SK-N-SH treated with all-trans-retinoic acid at 6 μM for 48 hours (cell line): Measurements from ENCODE around the gene BNC2.

ENCODE experiments used
- ATAC-seq: fragments of 200-7000 bp; cut with Tn5 transposase; 3 replicates; pipeline ENCODE4 v1.9.1; 2020; ENCODE audit warnings: mild to moderate bottlenecking, moderate library complexity
- ARNTL ChIP-seq: fragments of 450-650 bp; formaldehyde crosslinking; IDR thresholded peaks from 2 replicates; pipeline ENCODE4 v1.5.0; 2020; ENCODE audit warnings: low read depth, mild to moderate bottlenecking, moderate library complexity, borderline replicate concordance
- BACH2 ChIP-seq: fragments of 250-450 bp; sonication (Bioruptor Pico); IDR thresholded peaks from 2 replicates; pipeline ENCODE4 v1.9.0; 2021; ENCODE audit warnings: mild to moderate bottlenecking, borderline replicate concordance
- CSDC2 ChIP-seq: fragments of 250-450 bp; sonication (Bioruptor Pico); IDR thresholded peaks from 2 replicates; pipeline ENCODE4 v1.5.0; 2020; ENCODE audit warnings: mild to moderate bottlenecking, moderate library complexity
- ESRRG ChIP-seq: fragments of 250-450 bp; sonication (Bioruptor Pico); IDR thresholded peaks from 2 replicates; pipeline ENCODE4 v1.6.1; 2021; ENCODE audit warnings: mild to moderate bottlenecking
- GLIS3 ChIP-seq: fragments of 250-450 bp; sonication (Bioruptor Pico); IDR thresholded peaks from 2 replicates; pipeline ENCODE4 v1.5.0; 2020; ENCODE audit warnings: mild to moderate bottlenecking, moderate library complexity
- ISL1 ChIP-seq: fragments of 250-450 bp; sonication (Bioruptor Pico); IDR thresholded peaks from 2 replicates; pipeline ENCODE4 v2.1.2; 2022; ENCODE audit warnings: mild to moderate bottlenecking, moderate library complexity
- OSR1 ChIP-seq: fragments of 250-450 bp; sonication (Bioruptor Pico); IDR thresholded peaks from 2 replicates; pipeline ENCODE4 v1.8.0; 2022; ENCODE audit warnings: moderate library complexity, mild to moderate bottlenecking, inconsistent platforms
- PPARA ChIP-seq: fragments of 250-450 bp; sonication (Bioruptor Pico); IDR thresholded peaks from 2 replicates; pipeline ENCODE4 v1.5.0; 2020; ENCODE audit warnings: mild to moderate bottlenecking, borderline replicate concordance
- RARB ChIP-seq: fragments of 250-450 bp; sonication (Bioruptor Pico); IDR thresholded peaks from 2 replicates; pipeline ENCODE4 v1.8.0; 2021; ENCODE audit warnings: mild to moderate bottlenecking, moderate library complexity
- SNAI2 ChIP-seq: fragments of 250-450 bp; sonication (Bioruptor Pico); IDR thresholded peaks from 2 replicates; pipeline ENCODE4 v1.5.0; 2020; ENCODE audit warnings: mild to moderate bottlenecking, moderate library complexity
- TCF4 ChIP-seq: fragments of 250-450 bp; sonication (Bioruptor Pico); IDR thresholded peaks from 2 replicates; pipeline ENCODE4 v1.8.0; 2021; ENCODE audit warnings: mild to moderate bottlenecking, moderate library complexity, borderline replicate concordance
- TOX ChIP-seq: fragments of 250-450 bp; sonication (Bioruptor Pico); IDR thresholded peaks from 2 replicates; pipeline ENCODE4 v1.8.0; 2021; ENCODE audit warnings: mild to moderate bottlenecking, moderate library complexity, borderline replicate concordance
- ZFP3 ChIP-seq: fragments of 250-450 bp; sonication (Bioruptor Pico); IDR thresholded peaks from 2 replicates; pipeline ENCODE4 v1.5.0; 2020; ENCODE audit warnings: mild to moderate bottlenecking, moderate library complexity
- ZFP30 ChIP-seq: fragments of 450-650 bp; formaldehyde crosslinking; IDR thresholded peaks from 2 replicates; pipeline ENCODE4 v1.5.0; 2022; ENCODE audit warnings: mild to moderate bottlenecking, moderate library complexity
- ZNF565 ChIP-seq: fragments of 450-650 bp; formaldehyde crosslinking; conservative IDR thresholded peaks from 2 replicates; pipeline ENCODE4 v1.5.0; 2020; ENCODE audit warnings: low read depth, mild to moderate bottlenecking, moderate library complexity
- ZNF70 ChIP-seq: fragments of 450-650 bp; formaldehyde crosslinking; IDR thresholded peaks from 2 replicates; pipeline ENCODE4 v1.5.0; 2020; ENCODE audit warnings: mild to moderate bottlenecking, moderate library complexity
- ZNF8 ChIP-seq: fragments of 450-650 bp; formaldehyde crosslinking; IDR thresholded peaks from 2 replicates; pipeline ENCODE4 v1.5.0; 2020; ENCODE audit warnings: mild to moderate bottlenecking, moderate library complexity
- TF ChIP-seq, protein P1 (sequence below): fragments of 250-450 bp; sonication (Bioruptor Pico); IDR thresholded peaks from 2 replicates; pipeline ENCODE4 v1.5.1; 2020; ENCODE audit warnings: low read depth, mild to moderate bottlenecking, moderate library complexity
- TF ChIP-seq, protein P2 (sequence below): fragments of 250-450 bp; sonication (Bioruptor Pico); IDR thresholded peaks from 2 replicates; pipeline ENCODE4 v1.8.0; 2020; ENCODE audit warnings: mild to moderate bottlenecking, moderate library complexity, borderline replicate concordance
- TF ChIP-seq, protein P3 (sequence below): fragments of 250-450 bp; sonication (Bioruptor Pico); IDR thresholded peaks from 2 replicates; pipeline ENCODE4 v1.5.0; 2020; ENCODE audit warnings: mild to moderate bottlenecking, moderate library complexity
- TF ChIP-seq, protein P4 (sequence below): fragments of 250-450 bp; sonication (Bioruptor Pico); IDR thresholded peaks from 2 replicates; pipeline ENCODE4 v1.5.1; 2021; ENCODE audit warnings: mild to moderate bottlenecking, moderate library complexity
- TF ChIP-seq, protein P5 (sequence below): fragments of 250-450 bp; sonication (Bioruptor Pico); IDR thresholded peaks from 2 replicates; pipeline ENCODE4 v1.8.0; 2021; ENCODE audit warnings: low read depth, mild to moderate bottlenecking, moderate library complexity, borderline replicate concordance

The BNC2 gene

DNA sequence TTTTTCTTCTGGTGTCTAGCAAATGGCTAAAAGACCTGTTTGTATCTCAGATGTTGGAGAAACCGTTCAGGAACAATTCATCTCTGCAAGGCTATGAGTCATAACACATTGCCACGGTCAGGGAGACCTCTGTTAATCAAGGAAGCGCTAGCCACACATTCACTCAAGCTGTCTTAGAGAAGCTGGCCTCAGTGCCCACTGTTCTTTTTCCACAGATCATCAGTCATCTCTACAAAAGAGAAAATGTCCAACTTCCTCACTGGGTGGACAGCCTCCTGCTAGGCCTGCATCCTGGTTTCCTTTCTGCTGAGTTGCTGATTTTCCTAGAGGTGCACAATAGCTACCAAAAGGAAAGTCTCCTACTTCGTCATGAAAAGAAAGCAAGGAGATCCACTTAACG is 360.5 kb downstream of the BNC2 start:
- no peak for TF ChIP-seq CSDC2 (CRISPR knock-in tag)
- peak; percentile 81 for ATAC-seq

DNA sequence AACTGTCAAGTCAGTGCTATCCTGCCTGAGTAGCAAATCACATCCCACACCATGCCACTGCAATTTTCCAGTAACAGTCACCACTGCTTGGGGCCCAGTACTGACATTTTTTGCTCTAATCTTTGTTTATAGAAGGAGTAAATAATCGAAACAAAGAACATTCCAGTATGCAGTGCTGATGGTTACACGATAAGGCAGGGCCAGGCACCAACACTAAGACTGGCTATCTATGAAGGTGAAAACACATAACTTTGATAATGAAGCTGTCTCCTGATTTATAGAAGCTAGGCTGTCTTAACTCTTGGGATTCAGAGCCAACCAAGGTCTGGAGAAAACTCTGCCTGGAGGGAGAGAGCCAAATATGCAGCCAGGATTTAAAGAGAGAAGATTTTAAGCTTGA is 365.3 kb downstream of the BNC2 start:
- ATAC-seq: peak; percentile 57
- TF ChIP-seq, protein P1, sequence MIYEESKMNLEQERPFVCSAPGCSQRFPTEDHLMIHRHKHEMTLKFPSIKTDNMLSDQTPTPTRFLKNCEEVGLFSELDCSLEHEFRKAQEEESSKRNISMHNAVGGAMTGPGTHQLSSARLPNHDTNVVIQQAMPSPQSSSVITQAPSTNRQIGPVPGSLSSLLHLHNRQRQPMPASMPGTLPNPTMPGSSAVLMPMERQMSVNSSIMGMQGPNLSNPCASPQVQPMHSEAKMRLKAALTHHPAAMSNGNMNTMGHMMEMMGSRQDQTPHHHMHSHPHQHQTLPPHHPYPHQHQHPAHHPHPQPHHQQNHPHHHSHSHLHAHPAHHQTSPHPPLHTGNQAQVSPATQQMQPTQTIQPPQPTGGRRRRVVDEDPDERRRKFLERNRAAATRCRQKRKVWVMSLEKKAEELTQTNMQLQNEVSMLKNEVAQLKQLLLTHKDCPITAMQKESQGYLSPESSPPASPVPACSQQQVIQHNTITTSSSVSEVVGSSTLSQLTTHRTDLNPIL (CRISPR knock-in tag): no peak
- TF ChIP-seq PPARA (CRISPR knock-in tag): no peak
- peak; percentile 72 for TF ChIP-seq ISL1 (CRISPR knock-in tag)
- no peak for TF ChIP-seq ZNF8 (CRISPR knock-in tag)
- TF ChIP-seq, protein P2, sequence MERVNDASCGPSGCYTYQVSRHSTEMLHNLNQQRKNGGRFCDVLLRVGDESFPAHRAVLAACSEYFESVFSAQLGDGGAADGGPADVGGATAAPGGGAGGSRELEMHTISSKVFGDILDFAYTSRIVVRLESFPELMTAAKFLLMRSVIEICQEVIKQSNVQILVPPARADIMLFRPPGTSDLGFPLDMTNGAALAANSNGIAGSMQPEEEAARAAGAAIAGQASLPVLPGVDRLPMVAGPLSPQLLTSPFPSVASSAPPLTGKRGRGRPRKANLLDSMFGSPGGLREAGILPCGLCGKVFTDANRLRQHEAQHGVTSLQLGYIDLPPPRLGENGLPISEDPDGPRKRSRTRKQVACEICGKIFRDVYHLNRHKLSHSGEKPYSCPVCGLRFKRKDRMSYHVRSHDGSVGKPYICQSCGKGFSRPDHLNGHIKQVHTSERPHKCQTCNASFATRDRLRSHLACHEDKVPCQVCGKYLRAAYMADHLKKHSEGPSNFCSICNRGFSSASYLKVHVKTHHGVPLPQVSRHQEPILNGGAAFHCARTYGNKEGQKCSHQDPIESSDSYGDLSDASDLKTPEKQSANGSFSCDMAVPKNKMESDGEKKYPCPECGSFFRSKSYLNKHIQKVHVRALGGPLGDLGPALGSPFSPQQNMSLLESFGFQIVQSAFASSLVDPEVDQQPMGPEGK (CRISPR knock-in tag): no peak
- no peak for TF ChIP-seq SNAI2 (CRISPR knock-in tag)
- TF ChIP-seq, all 23 proteins: peak for 1

DNA sequence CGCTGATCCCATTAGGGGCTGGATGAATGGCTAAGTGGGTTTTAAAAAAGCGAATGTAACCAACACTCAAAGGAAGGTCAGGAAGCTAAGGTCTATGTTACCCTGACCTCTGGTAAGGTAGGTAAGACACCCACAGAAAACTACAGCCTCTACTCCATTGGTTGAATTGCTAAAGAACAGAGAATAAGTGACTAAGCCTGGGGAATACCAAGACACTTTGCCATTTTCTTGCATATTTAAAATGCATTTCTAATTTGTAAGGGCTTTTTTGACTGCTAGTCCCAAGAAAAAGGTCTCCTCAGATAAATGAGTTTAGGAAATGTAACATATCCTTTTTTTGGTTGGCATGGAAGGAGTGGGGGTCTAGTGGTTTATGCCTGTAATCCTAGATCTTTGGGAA is 368.7 kb downstream of the BNC2 start:
- TF ChIP-seq ARNTL (no peak), RARB (no peak), ZNF70 (CRISPR knock-in tag) (no peak), ZFP3 (no peak), OSR1 (CRISPR knock-in tag) (no peak), ZFP30 (CRISPR knock-in tag) (no peak), TOX (no peak), BACH2 (CRISPR knock-in tag) (no peak), ZNF565 (CRISPR knock-in tag) (no peak), PPARA (CRISPR knock-in tag) (no peak), CSDC2 (CRISPR knock-in tag) (no peak), ISL1 (CRISPR knock-in tag) (no peak), ZNF8 (CRISPR knock-in tag) (no peak), ESRRG (no peak)
- TF ChIP-seq, protein P1 (CRISPR knock-in tag): no peak
- TF ChIP-seq, protein P3, sequence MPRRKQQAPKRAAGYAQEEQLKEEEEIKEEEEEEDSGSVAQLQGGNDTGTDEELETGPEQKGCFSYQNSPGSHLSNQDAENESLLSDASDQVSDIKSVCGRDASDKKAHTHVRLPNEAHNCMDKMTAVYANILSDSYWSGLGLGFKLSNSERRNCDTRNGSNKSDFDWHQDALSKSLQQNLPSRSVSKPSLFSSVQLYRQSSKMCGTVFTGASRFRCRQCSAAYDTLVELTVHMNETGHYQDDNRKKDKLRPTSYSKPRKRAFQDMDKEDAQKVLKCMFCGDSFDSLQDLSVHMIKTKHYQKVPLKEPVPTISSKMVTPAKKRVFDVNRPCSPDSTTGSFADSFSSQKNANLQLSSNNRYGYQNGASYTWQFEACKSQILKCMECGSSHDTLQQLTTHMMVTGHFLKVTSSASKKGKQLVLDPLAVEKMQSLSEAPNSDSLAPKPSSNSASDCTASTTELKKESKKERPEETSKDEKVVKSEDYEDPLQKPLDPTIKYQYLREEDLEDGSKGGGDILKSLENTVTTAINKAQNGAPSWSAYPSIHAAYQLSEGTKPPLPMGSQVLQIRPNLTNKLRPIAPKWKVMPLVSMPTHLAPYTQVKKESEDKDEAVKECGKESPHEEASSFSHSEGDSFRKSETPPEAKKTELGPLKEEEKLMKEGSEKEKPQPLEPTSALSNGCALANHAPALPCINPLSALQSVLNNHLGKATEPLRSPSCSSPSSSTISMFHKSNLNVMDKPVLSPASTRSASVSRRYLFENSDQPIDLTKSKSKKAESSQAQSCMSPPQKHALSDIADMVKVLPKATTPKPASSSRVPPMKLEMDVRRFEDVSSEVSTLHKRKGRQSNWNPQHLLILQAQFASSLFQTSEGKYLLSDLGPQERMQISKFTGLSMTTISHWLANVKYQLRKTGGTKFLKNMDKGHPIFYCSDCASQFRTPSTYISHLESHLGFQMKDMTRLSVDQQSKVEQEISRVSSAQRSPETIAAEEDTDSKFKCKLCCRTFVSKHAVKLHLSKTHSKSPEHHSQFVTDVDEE (CRISPR knock-in tag): no peak
- ATAC-seq: peak; percentile 6; the same call in 1 of the 3 replicates

DNA sequence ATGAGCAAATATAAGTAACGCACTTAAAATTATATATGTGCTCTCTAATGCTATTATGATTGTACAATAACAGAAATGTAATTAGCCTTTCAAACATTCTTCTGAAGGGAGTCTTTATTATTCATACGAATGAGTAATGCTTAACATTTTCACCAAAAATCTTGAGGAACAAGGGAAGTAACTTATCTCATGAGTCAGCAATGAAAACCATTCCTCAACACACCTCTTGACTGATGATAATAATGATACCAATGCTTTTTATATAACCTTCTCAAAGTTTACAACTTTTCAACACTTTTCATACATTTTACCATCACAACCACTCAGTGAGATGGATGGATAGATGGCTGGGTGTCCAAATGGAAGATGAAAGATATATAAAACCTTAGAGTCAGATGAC is 369.3 kb downstream of the BNC2 start:
- ATAC-seq: peak; percentile 54; the same call in 2 of the 3 replicates
- TF ChIP-seq ISL1 (CRISPR knock-in tag) (peak; percentile 83), ARNTL (no peak)
- TF ChIP-seq, protein P4, sequence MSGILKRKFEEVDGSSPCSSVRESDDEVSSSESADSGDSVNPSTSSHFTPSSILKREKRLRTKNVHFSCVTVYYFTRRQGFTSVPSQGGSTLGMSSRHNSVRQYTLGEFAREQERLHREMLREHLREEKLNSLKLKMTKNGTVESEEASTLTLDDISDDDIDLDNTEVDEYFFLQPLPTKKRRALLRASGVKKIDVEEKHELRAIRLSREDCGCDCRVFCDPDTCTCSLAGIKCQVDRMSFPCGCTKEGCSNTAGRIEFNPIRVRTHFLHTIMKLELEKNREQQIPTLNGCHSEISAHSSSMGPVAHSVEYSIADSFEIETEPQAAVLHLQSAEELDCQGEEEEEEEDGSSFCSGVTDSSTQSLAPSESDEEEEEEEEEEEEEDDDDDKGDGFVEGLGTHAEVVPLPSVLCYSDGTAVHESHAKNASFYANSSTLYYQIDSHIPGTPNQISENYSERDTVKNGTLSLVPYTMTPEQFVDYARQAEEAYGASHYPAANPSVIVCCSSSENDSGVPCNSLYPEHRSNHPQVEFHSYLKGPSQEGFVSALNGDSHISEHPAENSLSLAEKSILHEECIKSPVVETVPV (CRISPR knock-in tag): no peak

DNA sequence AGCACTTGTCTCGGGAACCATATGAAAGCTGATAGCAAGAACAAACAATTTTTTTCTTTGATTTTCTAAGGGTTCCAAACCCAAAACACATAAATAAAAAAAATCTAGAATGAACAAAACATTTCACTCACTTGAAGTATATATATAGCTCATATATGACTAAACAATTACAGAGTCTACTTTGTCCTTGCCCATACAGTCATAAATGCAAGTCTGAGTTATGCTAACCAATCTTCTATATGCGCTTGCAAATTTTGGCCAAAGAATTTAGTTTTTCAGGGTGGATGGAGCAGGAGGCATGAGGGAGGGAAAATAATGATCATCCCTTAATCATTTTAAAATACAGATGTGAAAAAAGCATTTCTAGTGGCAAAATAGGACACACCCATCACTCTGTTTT is 370.1 kb downstream of the BNC2 start:
- peak; percentile 20; the same call in 1 of the 3 replicates for ATAC-seq
- TF ChIP-seq, protein P5, sequence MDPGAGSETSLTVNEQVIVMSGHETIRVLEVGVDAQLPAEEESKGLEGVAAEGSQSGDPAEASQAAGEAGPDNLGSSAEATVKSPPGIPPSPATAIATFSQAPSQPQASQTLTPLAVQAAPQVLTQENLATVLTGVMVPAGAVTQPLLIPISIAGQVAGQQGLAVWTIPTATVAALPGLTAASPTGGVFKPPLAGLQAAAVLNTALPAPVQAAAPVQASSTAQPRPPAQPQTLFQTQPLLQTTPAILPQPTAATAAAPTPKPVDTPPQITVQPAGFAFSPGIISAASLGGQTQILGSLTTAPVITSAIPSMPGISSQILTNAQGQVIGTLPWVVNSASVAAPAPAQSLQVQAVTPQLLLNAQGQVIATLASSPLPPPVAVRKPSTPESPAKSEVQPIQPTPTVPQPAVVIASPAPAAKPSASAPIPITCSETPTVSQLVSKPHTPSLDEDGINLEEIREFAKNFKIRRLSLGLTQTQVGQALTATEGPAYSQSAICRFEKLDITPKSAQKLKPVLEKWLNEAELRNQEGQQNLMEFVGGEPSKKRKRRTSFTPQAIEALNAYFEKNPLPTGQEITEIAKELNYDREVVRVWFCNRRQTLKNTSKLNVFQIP (CRISPR knock-in tag): no peak
- TF ChIP-seq CSDC2 (CRISPR knock-in tag): no peak
- TF ChIP-seq, protein P2 (CRISPR knock-in tag): no peak
- TF ChIP-seq ZFP3: no peak
- no peak for TF ChIP-seq GLIS3 (CRISPR knock-in tag)
- no peak for TF ChIP-seq TCF4 (CRISPR knock-in tag)
- no peak for TF ChIP-seq ZNF8 (CRISPR knock-in tag)
- TF ChIP-seq SNAI2 (CRISPR knock-in tag): no peak
- no peak for TF ChIP-seq ESRRG
